Transverse colon (tissue), 4 donors: ENCODE results near the gene VPS26B.

Source experiments
- CTCF ChIP-seq, 5 experiments: fragments of 200-600 bp in 3 of 5; fragments of 450-650 bp in 2 of 5; sonication (generic) in 3 of 5; IDR thresholded peaks; 1 replicate in 2 of 5; 2 replicates in 3 of 5; pipeline ENCODE4 v1.5.1; 2016 to 2017; ENCODE audit warnings: antibody characterized with exemption in 5 of 5, inconsistent platforms in 3 of 5, mild to moderate bottlenecking in 2 of 5, moderate library complexity in 1 of 5
- POLR2A ChIP-seq: fragments of 450-650 bp; IDR thresholded peaks from one replicate; pipeline ENCODE4 v1.6.1; 2016; ENCODE audit warnings: antibody characterized with exemption, mild to moderate bottlenecking, moderate library complexity
- POLR2AphosphoS5 ChIP-seq, 3 donors: sonication (generic); formaldehyde crosslinking; IDR thresholded peaks; one replicate each; pipeline ENCODE4 v1.6.1; 2016; ENCODE audit warnings: antibody characterized with exemption in 3 of 3

- TF ChIP-seq CTCF (IDR thresholded peaks at IDR 0.05) (no peak), POLR2A (no peak), POLR2AphosphoS5 (IDR thresholded peaks at IDR 0.05) (no peak)
Measured at GRCh38 chr11:134226806-134227325, 2.4 kb downstream of the VPS26B start.
